HG03469 (cell line): Measurements from ENCODE around the gene FXYD2.
"Not testable (repeated sequence)": the region's sequence is repeated elsewhere in the genome, so short reads cannot be mapped to it uniquely, and the experiment has no call there.

Experiments used
- ATAC-seq: cut with Tn5 transposase; IDR thresholded peaks from one replicate; pipeline ENCODE4 v1.9.1; 2021; ENCODE audit warnings: mild to moderate bottlenecking, moderate library complexity, moderate number of reproducible peaks; ENCODE audit not compliant: unreplicated experiment

The FXYD2 gene

GRCh38 chr11:117824571-117825537 lies at the start of gene FXYD2:
TSS of gene FXYD2 (minus strand) at chr11:117824744. CDS start at chr11:117824678, 66 bp downstream.
- no peak for ATAC-seq

DNA sequence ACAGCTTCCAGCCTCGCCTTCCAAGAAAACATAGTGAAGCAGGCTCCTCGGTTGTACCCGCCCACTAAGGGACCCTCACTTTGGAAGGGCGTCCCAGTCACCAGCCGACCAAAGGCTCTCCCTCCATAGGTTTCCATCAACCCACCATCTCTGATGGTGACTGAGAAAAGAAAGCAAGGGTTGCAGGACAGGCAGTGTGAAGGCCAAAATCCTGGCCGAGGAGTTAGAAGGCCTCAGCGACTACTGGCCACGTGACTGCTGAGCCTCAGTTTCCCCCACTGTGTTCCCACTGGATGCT lies 49.2 kb upstream of the FXYD2 start:
- no peak for ATAC-seq

DNA sequence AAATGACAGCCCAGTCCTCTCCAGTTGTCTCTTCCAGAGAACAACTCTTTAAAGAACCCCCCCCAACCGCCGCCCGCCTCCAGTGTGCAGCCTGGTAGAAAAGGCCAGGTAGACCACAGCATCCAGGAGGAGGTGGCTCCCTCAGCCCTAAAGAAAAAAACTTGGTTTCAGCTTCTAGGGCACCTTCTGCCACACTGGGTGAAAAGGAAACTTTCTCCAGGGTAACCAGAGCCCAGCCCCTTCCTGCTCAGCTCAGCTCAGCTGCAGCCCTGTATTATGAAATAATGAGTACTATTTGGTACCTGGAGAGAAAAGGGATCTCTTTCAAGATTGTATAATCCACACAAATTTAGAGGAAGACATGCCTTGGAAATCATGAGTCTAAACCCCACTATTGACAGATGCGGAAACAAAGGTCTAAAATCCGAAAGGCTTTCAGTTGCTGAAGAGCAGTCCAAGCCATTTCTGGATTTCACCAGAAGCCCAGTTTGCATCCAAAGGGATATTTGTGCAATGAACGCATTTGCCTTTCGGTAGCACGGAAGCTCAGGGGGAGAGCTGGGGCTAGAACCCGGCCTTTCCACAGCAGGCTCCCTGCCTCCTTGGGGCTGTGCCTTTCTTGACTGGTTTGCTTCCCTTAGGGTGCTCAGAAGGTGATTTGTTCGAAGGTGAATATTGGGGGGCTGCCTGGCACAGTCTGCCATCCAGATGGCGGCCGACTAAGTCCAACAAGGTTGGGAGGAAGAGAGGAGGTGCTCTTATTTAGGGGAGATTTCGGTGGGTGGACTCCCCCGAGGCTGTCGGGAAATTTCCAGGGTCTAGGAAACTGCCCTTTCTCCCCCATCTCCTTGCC lies 48.7 kb upstream of the FXYD2 start:
- ATAC-seq, result no peak

GRCh38 chr11:117872420-117872961 lies 47.9 kb upstream of the FXYD2 start:
- ATAC-seq, result no peak

DNA sequence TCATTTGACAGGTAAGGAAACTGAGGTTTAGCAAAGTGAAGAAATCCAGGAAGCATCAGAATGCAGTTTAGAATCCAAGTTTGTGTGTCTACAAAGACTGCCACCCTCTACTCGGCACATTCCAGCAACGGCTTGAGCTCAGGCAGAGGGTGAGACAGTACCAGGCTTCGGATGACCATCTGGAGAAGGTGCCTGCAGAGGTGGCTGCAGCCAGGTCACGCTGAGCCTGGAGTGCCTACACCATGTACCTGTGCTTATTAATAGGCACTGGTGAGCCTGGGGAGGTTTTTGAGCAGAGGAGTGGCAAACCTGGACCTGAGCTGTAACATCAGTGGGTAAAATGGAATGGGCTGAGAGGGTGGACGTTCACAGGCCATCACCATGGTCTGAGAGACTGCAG lies 47.2 kb upstream of the FXYD2 start:
- no peak for ATAC-seq

DNA sequence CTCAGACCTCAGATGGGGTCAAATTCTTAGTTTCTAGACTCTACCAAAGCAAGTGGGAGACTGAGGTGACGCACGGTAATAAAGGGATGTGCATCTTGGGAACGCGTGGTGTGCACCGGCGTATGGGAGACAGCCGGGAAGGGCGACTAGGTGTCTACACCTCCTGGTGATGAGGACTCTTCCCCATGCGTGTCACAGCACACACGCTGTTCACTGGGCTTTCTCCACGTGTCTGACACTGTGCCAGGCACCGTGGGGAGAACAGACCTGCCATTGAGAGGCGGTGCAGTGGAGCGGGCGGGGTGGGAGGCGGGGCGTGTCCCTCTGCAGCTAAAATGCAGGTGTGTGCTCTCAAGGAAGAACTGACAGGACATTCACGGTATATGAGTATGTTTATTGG lies 46.6 kb upstream of the FXYD2 start:
- ATAC-seq, result no peak

GRCh38 chr11:117870103-117870952 lies 45.8 kb upstream of the FXYD2 start:
- no peak for ATAC-seq

GRCh38 chr11:117869604-117870003 lies 45.1 kb upstream of the FXYD2 start:
- no peak for ATAC-seq

GRCh38 chr11:117868815-117869561 lies 44.4 kb upstream of the FXYD2 start:
- no peak for ATAC-seq

- no peak for ATAC-seq
Observed at GRCh38 chr11:117868088-117868487, 43.5 kb upstream of the FXYD2 start.

- ATAC-seq, result no peak
Observed at GRCh38 chr11:117866526-117866925, 42.0 kb upstream of the FXYD2 start.

DNA sequence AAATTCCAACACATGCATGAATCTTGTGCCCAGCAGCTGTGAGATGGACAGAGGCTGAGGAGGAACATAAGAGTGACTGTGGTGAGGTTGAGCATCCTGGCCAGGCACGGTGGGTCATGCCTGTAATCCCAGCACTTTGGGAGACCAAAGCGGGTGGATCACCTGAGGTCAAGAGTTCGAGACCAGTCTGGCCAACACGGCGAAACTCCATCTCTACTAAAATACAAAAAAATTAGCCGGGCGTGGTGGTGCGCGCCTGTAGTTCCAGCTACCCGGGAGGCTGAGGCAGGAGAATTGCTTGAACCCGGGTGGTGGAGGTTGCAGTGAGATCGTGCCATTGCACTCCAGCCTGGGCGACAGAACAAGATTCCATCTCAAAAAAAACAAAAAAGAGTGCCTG lies 41.0 kb upstream of the FXYD2 start:
- not testable (repeated sequence) for ATAC-seq

DNA sequence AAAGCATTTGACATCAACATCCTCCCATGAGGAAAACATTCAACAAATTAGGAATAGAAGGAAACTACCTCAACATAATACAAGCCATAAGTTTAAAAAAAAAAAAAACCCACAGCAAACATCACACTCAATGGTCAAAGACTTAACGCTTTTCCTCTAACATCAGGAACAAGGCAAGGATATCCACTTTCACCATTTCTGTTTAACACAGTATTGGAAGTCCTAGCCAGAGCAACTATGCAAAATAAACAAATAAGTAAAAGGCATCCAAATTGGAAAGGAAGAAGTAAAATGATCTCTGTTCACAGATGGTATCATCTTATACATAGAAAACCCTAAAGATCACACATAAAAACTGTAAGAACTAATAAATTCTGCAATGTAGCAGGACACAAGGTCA lies 38.8 kb upstream of the FXYD2 start:
- no peak for ATAC-seq

DNA sequence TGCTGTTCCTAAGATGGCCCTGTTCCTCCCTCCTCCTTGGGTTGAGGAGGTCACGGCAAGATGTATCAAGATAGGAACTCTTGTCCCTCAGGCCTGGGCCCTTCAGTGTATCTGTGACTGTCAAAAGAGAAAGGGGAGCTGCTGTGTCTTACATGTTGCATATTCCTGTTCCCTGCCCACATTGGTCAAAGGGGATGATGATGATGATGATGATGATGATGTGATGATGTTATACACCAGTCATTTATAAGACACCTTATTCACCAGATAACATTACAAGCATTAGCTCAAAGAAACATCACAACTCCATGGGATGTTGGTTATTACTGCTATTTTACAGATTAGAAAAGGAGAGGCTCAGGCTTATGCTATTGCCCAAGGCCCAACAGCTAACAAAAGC lies 38.2 kb upstream of the FXYD2 start:
- no peak for ATAC-seq

DNA sequence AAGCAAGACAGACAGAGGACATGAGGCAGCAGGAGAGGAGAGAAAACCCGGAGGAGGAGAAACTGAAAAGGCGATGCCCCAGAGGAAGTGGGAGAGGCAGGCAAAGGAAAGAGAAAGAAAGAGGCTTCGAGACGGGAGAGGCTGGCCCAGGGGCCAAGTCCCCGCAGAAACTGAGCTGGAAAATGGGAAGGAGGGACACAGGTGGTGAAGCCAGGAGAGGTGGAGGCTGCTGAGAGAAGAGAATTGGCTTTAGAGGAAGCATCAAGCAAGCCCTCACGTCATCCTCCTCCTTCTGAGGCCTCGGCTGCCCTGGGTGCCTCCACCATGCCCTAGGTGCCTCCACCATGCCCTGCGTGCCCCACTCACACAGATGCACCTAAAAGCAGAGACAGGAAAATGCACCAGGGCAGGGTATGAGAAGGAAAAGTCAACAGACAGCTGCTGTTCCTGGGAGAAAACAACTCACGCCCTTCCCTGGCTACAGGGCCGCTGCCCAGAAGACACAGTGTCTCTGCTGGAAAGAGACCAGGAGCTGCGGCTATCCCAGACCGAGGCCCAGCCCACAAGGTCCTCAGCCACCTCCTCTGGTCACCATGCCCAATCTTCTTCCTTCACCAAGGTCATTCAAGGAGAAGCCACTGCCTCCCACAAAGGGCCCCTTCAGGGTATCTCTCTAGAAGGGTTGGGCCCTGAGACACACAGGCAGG lies 37.6 kb upstream of the FXYD2 start:
- ATAC-seq, result no peak

- no peak for ATAC-seq
Observed at GRCh38 chr11:117861151-117862018, 36.8 kb upstream of the FXYD2 start.

- ATAC-seq, result no peak
Observed at GRCh38 chr11:117860139-117860538, 35.6 kb upstream of the FXYD2 start.

- no peak for ATAC-seq
Observed at GRCh38 chr11:117859488-117860112, 35.1 kb upstream of the FXYD2 start.
